Measurements from ENCODE around the gene REEP6.

GRCh38 chr19:1467215-1467489 is 23.8 kb upstream of the REEP6 start:
- TF ChIP-seq POLR2AphosphoS5 (IDR thresholded peaks at IDR 0.05; ENCODE audit: low read depth, low read length) = no peak
- TF ChIP-seq TAF1 (IDR thresholded peaks at IDR 0.05; ENCODE audit: borderline replicate concordance, insufficient read depth, low read length) = no peak
- no peak for TF ChIP-seq REST (IDR thresholded peaks at IDR 0.05; ENCODE audit: insufficient read depth in 1 of 2, low read depth in 2 of 2, low read length in 2 of 2)
